Raji (cell line): ENCODE data around the gene KLHL25.

Experiments
- POLR2A ChIP-seq: IDR thresholded peaks from 2 replicates; pipeline ENCODE4 v1.6.1; 2011; ENCODE audit warnings: low read depth, low read length, control low read depth; ENCODE audit not compliant: insufficient read depth

Gene KLHL25

GRCh38 chr15:85749261-85750151, 45.2 kb downstream of the KLHL25 start:
- TF ChIP-seq POLR2A: no peak

- TF ChIP-seq POLR2A: no peak
These were observed 46.0 kb downstream of the KLHL25 start for GRCh38 chr15:85748729-85749128.

GRCh38 chr15:85748176-85748575, 46.5 kb downstream of the KLHL25 start:
- no peak for TF ChIP-seq POLR2A

- TF ChIP-seq POLR2A: no peak
These were observed 48.1 kb downstream of the KLHL25 start for GRCh38 chr15:85746641-85747040.

- no peak for TF ChIP-seq POLR2A
These were observed 49.1 kb downstream of the KLHL25 start for GRCh38 chr15:85745525-85746150.

- no peak for TF ChIP-seq POLR2A
These were observed 49.7 kb downstream of the KLHL25 start for GRCh38 chr15:85745023-85745422.

GRCh38 chr15:85744579-85744978, 50.1 kb downstream of the KLHL25 start:
- no peak for TF ChIP-seq POLR2A

GRCh38 chr15:85743392-85744055, 51.2 kb downstream of the KLHL25 start:
- TF ChIP-seq POLR2A: no peak

- no peak for TF ChIP-seq POLR2A
These were observed 52.4 kb downstream of the KLHL25 start for GRCh38 chr15:85742186-85742821.

GRCh38 chr15:85741662-85742061, 53.1 kb downstream of the KLHL25 start:
- TF ChIP-seq POLR2A: no peak

GRCh38 chr15:85741021-85741421, 53.7 kb downstream of the KLHL25 start:
- no peak for TF ChIP-seq POLR2A

- no peak for TF ChIP-seq POLR2A
These were observed 57.7 kb downstream of the KLHL25 start for GRCh38 chr15:85737061-85737460.

GRCh38 chr15:85733416-85733815, 61.3 kb downstream of the KLHL25 start:
- no peak for TF ChIP-seq POLR2A

- TF ChIP-seq POLR2A: no peak
These were observed 64.5 kb downstream of the KLHL25 start for GRCh38 chr15:85730001-85730820.
